C4-2B (cell line): ENCODE data around the gene MED9.

Experiments used
- H3K27ac ChIP-seq: fragments of 450-650 bp; 2 replicates; pipeline ENCODE4 v1.5.1; 2017
- CTCF ChIP-seq: fragments of 450-650 bp; conservative IDR thresholded peaks from 2 replicates; pipeline ENCODE4 v1.5.1; 2017; ENCODE audit warnings: mild to moderate bottlenecking
- ZFX ChIP-seq: fragments of 450-650 bp; IDR thresholded peaks from 2 replicates; pipeline ENCODE4 v1.6.1; 2017

MED9 gene

GRCh38 chr17:17437893-17438292, 38.9 kb upstream of the MED9 start:
- TF ChIP-seq CTCF (no peak), ZFX (no peak)
- H3K27ac ChIP-seq = no peak overlapping the region

GRCh38 chr17:17440010-17440843, 36.6 kb upstream of the MED9 start:
- no peak; the same call in 1 of the 2 replicates for TF ChIP-seq CTCF
- TF ChIP-seq ZFX = no peak
- H3K27ac ChIP-seq = no peak overlapping the region

GRCh38 chr17:17440938-17441675, 35.7 kb upstream of the MED9 start:
- no peak for TF ChIP-seq CTCF
- H3K27ac ChIP-seq = no peak overlapping the region

- TF ChIP-seq ZFX = no peak
- no peak for TF ChIP-seq CTCF
- H3K27ac ChIP-seq = no peak overlapping the region
Measured at GRCh38 chr17:17443173-17443572, 33.6 kb upstream of the MED9 start.

GRCh38 chr17:17445296-17445924, 31.4 kb upstream of the MED9 start:
- TF ChIP-seq ZFX (no peak), CTCF (no peak)
- peak overlapping the region; percentile 89 for H3K27ac ChIP-seq

GRCh38 chr17:17445925-17446665, 30.7 kb upstream of the MED9 start:
- H3K27ac ChIP-seq = peak overlapping the region; percentile 89
- no peak for TF ChIP-seq ZFX
- TF ChIP-seq CTCF = no peak
